H9 (cell line): Measurements from ENCODE around the gene PPP2R2B. TPM values are rescaled to one million over a fixed set of nuclear protein-coding genes. Genes with fewer than 3 reads are reported as not detected.

Experiments
- DNase-seq: peaks from one replicate; pipeline ENCODE4 v3.0.0-alpha.2; 2017
- H2AFZ ChIP-seq: one replicate; pipeline ENCODE4 v1.6.1; 2013; ENCODE audit warnings: mild to moderate bottlenecking, low read length, control low read depth, moderate library complexity
- H2AK5ac ChIP-seq: 2 replicates; pipeline ENCODE4 v1.6.1; 2013; ENCODE audit warnings: low read length, control low read depth, mixed read lengths; ENCODE audit not compliant: insufficient read length
- H2BK120ac ChIP-seq: one replicate; pipeline ENCODE4 v1.6.1; 2013; ENCODE audit warnings: low read depth, mild to moderate bottlenecking, low read length, control low read depth, inconsistent platforms; ENCODE audit not compliant: poor library complexity, severe bottlenecking
- H2BK12ac ChIP-seq: 2 replicates; pipeline ENCODE4 v1.6.1; 2013; ENCODE audit warnings: low read length, control low read depth, mixed read lengths, low read depth; ENCODE audit not compliant: insufficient read length
- H2BK15ac ChIP-seq: 2 replicates; pipeline ENCODE4 v1.6.1; 2013; ENCODE audit warnings: low read depth, low read length, control low read depth
- H2BK20ac ChIP-seq: one replicate; pipeline ENCODE4 v1.6.1; 2013; ENCODE audit warnings: low read depth, mild to moderate bottlenecking, low read length, control low read depth, inconsistent platforms; ENCODE audit not compliant: poor library complexity, severe bottlenecking
- H2BK5ac ChIP-seq: 2 replicates; pipeline ENCODE4 v1.6.1; 2013; ENCODE audit warnings: low read length, control low read depth, mixed read lengths; ENCODE audit not compliant: insufficient read length
- H3K14ac ChIP-seq: 2 replicates; pipeline ENCODE4 v1.6.1; 2013; ENCODE audit warnings: low read length, control low read depth; ENCODE audit not compliant: insufficient read depth
- H3K18ac ChIP-seq: 2 replicates; pipeline ENCODE4 v1.6.1; 2013; ENCODE audit warnings: low read depth, mild to moderate bottlenecking, mixed read lengths, low read length, control low read depth; ENCODE audit not compliant: insufficient read length
- H3K23ac ChIP-seq: 2 replicates; pipeline ENCODE4 v1.6.1; 2013; ENCODE audit warnings: low read length, control low read depth, mixed read lengths, low read depth; ENCODE audit not compliant: insufficient read length
- H3K23me2 ChIP-seq: 2 replicates; pipeline ENCODE4 v1.6.1; 2013; ENCODE audit warnings: low read depth, mild to moderate bottlenecking, mixed read lengths, low read length, control low read depth; ENCODE audit not compliant: insufficient read length, poor library complexity, severe bottlenecking
- H3K27ac ChIP-seq: 2 replicates; pipeline ENCODE4 v1.5.1; 2013; ENCODE audit warnings: low read length, control low read depth, mixed read lengths, low read depth; ENCODE audit not compliant: insufficient read length
- H3K27me3 ChIP-seq: 2 replicates; pipeline ENCODE4 v1.6.1; 2013; ENCODE audit warnings: low read length, control low read depth, inconsistent platforms; ENCODE audit not compliant: insufficient read depth
- H3K4ac ChIP-seq: 2 replicates; pipeline ENCODE4 v1.6.1; 2013; ENCODE audit warnings: low read depth, mild to moderate bottlenecking, control low read depth, inconsistent platforms, low read length, moderate library complexity
- H3K4me1 ChIP-seq: 2 replicates; pipeline ENCODE4 v1.6.1; 2013; ENCODE audit warnings: low read length, control low read depth, inconsistent platforms; ENCODE audit not compliant: insufficient read depth
- H3K4me2 ChIP-seq: 2 replicates; pipeline ENCODE4 v1.6.1; 2013; ENCODE audit warnings: low read length, control low read depth, mixed read lengths; ENCODE audit not compliant: insufficient read length, insufficient read depth
- H3K56ac ChIP-seq: 2 replicates; pipeline ENCODE4 v1.6.1; 2013; ENCODE audit warnings: low read depth, mild to moderate bottlenecking, mixed read lengths, low read length, control low read depth; ENCODE audit not compliant: insufficient read length
- H3K79me1 ChIP-seq: 2 replicates; pipeline ENCODE4 v1.6.1; 2013; ENCODE audit warnings: low read depth, mild to moderate bottlenecking, moderate library complexity, low read length, control low read depth, inconsistent platforms; ENCODE audit not compliant: insufficient read depth, poor library complexity, severe bottlenecking
- H3K79me2 ChIP-seq: 2 replicates; pipeline ENCODE4 v1.6.1; 2013; ENCODE audit warnings: low read length, control low read depth, inconsistent platforms; ENCODE audit not compliant: insufficient read depth
- H3K9ac ChIP-seq: 2 replicates; pipeline ENCODE4 v1.6.1; 2013; ENCODE audit warnings: low read length, control low read depth, mixed read lengths; ENCODE audit not compliant: insufficient read length; ENCODE audit errors: extremely low read depth
- H3K9me3 ChIP-seq: one replicate; pipeline ENCODE4 v1.6.1; 2013; ENCODE audit warnings: low read depth, low read length, inconsistent platforms; ENCODE audit not compliant: control insufficient read depth
- H3T11ph ChIP-seq: one replicate; pipeline ENCODE4 v1.6.1; 2013; ENCODE audit warnings: mild to moderate bottlenecking, low read length, control low read depth, inconsistent platforms
- H4K20me1 ChIP-seq: one replicate; pipeline ENCODE4 v1.6.1; 2013; ENCODE audit not compliant: control insufficient read depth, insufficient read length, insufficient read depth
- H4K5ac ChIP-seq: 2 replicates; pipeline ENCODE4 v1.6.1; 2013; ENCODE audit warnings: low read depth, mild to moderate bottlenecking, mixed read lengths, low read length, control low read depth; ENCODE audit not compliant: insufficient read length
- H4K8ac ChIP-seq: replicated peaks from 2 replicates; pipeline ENCODE4 v1.6.1; 2013; ENCODE audit warnings: low read length, control low read depth, mixed read lengths, low read depth; ENCODE audit not compliant: insufficient read length
- H4K91ac ChIP-seq: 2 replicates; pipeline ENCODE4 v1.6.1; 2013; ENCODE audit warnings: low read depth, mild to moderate bottlenecking, moderate library complexity, mixed read lengths, low read length, control low read depth; ENCODE audit not compliant: insufficient read length
- H3K27ac Mint-ChIP-seq, 3 experiments: 2 replicates in 2 of 3; 3 replicates in 1 of 3; pipeline ENCODE4 v1.8.0; 2020 to 2021; ENCODE audit warnings: mixed read lengths in 3 of 3, mild to moderate bottlenecking in 1 of 3, moderate library complexity in 1 of 3
- H3K27me3 Mint-ChIP-seq: 2 replicates; pipeline ENCODE4 v1.8.0; 2021; ENCODE audit warnings: low read depth, mild to moderate bottlenecking, moderate library complexity, mixed read lengths
- H3K36me3 Mint-ChIP-seq, 3 experiments: 2 replicates in 2 of 3; 3 replicates in 1 of 3; pipeline ENCODE4 v1.8.0; 2020 to 2021; ENCODE audit warnings: low read depth in 3 of 3, mixed read lengths in 3 of 3; ENCODE audit not compliant: insufficient read depth in 1 of 3
- H3K4me1 Mint-ChIP-seq, 2 experiments: 2 replicates each; pipeline ENCODE4 v1.8.0; 2020; ENCODE audit warnings: mixed read lengths in 2 of 2
- H3K4me3 Mint-ChIP-seq, 2 experiments: 2 replicates in 1 of 2; 3 replicates in 1 of 2; pipeline ENCODE4 v1.8.0; 2020 to 2021; ENCODE audit warnings: mild to moderate bottlenecking in 2 of 2, mixed read lengths in 2 of 2, moderate library complexity in 1 of 2
- H3K9me3 Mint-ChIP-seq, 2 experiments: 2 replicates in 1 of 2; 3 replicates in 1 of 2; pipeline ENCODE4 v1.8.0; 2020; ENCODE audit warnings: mild to moderate bottlenecking in 2 of 2, mixed read lengths in 2 of 2, moderate library complexity in 1 of 2
- WGBS: extraction: QIAGEN DNeasy Blood & Tissue Kit; methylation state at CpG from one replicate; pipeline ENCODE4 v1.1.7; 2013; ENCODE audit warnings: missing lambda C conversion rate, low lambda C conversion rate, mixed read lengths; ENCODE audit not compliant: insufficient read length; ENCODE audit errors: extremely low coverage; 5-methylcytosine and 5-hydroxymethylcytosine counted together
- total RNA-seq: library from RNA; stranded (reverse); gene quantifications from 2 replicates; pipeline ENCODE4 v1.2.1, GENCODE V29; 2021
- TF ChIP-seq, protein P1 (sequence below): fragments of 200-600 bp; sonication (generic); conservative IDR thresholded peaks from 3 replicates; pipeline ENCODE4 v1.8.0; 2021; ENCODE audit warnings: antibody characterized with exemption, mild to moderate bottlenecking

The PPP2R2B gene
- total RNA-seq, 1 experiment from 2014 or later: 14.3 TPM

DNA sequence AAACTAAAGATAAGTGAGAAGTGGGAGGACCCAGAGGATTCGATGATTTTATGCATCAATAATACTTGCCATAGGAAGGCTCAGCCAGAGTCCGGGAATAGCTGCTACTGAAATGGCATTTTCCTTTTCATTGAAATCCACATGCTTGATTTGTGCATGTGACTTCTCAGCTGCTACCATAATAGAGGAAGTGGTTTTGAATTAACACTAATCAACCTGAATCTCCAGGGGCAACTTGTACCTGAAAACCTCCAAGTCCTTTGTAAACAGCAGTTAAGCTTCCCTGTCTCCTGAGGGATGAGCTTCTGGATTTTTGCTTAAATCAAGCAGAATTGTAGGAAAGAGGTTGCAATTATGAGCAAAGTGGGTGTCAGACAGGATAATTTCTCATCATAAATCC is 124.9 kb downstream of the PPP2R2B start:
- no peak overlapping the region for H3K23ac ChIP-seq
- no CpG with 5 or more reads among the region's 2 CpGs for WGBS
- no peaks in the 10 kb centered on the region for H3K79me2 ChIP-seq
- H3K4ac ChIP-seq: no peak overlapping the region
- no peak overlapping the region for H3K4me2 ChIP-seq
- H3T11ph ChIP-seq: no peak overlapping the region
- Mint-ChIP-seq H3K27me3 (no peaks in the 10 kb centered on the region), H3K4me3 (no peak overlapping the region), H3K36me3 (peaks cover 4 to 15% (median 11%) of the 10 kb centered on the region in 3 experiments), H3K4me1 (peaks cover 13 to 20% of the 10 kb centered on the region in 2 experiments), H3K27ac (no peak overlapping the region; a peak in 1 of 7 replicates), H3K9me3 (peaks cover 6 to 7% of the 10 kb centered on the region in 2 experiments)
- no peak overlapping the region for H2BK15ac ChIP-seq
- H3K23me2 ChIP-seq: no peaks in the 10 kb centered on the region
- H3K14ac ChIP-seq: no peak overlapping the region
- H2AFZ ChIP-seq: no peak overlapping the region
- no peak overlapping the region for H2BK120ac ChIP-seq
- H3K79me1 ChIP-seq: no peaks in the 10 kb centered on the region
- H3K9me3 ChIP-seq: no peaks in the 10 kb centered on the region
- H3K18ac ChIP-seq: no peak overlapping the region
- no peak overlapping the region for H3K9ac ChIP-seq
- H3K56ac ChIP-seq: no peak overlapping the region
- no peaks in the 10 kb centered on the region; the same call in 1 of the 2 replicates for H3K4me1 ChIP-seq
- TF ChIP-seq, protein P1, sequence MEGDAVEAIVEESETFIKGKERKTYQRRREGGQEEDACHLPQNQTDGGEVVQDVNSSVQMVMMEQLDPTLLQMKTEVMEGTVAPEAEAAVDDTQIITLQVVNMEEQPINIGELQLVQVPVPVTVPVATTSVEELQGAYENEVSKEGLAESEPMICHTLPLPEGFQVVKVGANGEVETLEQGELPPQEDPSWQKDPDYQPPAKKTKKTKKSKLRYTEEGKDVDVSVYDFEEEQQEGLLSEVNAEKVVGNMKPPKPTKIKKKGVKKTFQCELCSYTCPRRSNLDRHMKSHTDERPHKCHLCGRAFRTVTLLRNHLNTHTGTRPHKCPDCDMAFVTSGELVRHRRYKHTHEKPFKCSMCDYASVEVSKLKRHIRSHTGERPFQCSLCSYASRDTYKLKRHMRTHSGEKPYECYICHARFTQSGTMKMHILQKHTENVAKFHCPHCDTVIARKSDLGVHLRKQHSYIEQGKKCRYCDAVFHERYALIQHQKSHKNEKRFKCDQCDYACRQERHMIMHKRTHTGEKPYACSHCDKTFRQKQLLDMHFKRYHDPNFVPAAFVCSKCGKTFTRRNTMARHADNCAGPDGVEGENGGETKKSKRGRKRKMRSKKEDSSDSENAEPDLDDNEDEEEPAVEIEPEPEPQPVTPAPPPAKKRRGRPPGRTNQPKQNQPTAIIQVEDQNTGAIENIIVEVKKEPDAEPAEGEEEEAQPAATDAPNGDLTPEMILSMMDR: no peak
- H4K20me1 ChIP-seq: no peaks in the 10 kb centered on the region
- no peak overlapping the region for H2AK5ac ChIP-seq
- H4K91ac ChIP-seq: no peak overlapping the region
- no peak for DNase-seq
- H2BK12ac ChIP-seq: no peak overlapping the region
- no peak overlapping the region for H2BK20ac ChIP-seq
- no peak overlapping the region for H3K27ac ChIP-seq
- H4K8ac ChIP-seq: no peak overlapping the region
- H2BK5ac ChIP-seq: no peak overlapping the region
- H3K27me3 ChIP-seq: no peaks in the 10 kb centered on the region
- no peak overlapping the region for H4K5ac ChIP-seq
